ENCODE measurements around the gene NIT1.
A peak's percentile ranks its signal among the peaks of the same experiment; 100 is the strongest.

The NIT1 gene

GRCh38 chr1:161098210-161099068 lies 19.5 kb upstream of the NIT1 start, which contains the start of gene KLHDC9:
KLHDC9 (plus strand) TSS chr1:161098361; CDS start chr1:161098536, 175 bp downstream.
- peaks cover 2 to 8% of the 10 kb centered on the region in 2 donors for H3K4me1 ChIP-seq (ENCODE audit: control insufficient read depth in 2 of 2, insufficient read depth in 1 of 2, low read depth in 1 of 2, low read length in 2 of 2)
- no peak within 1 kb of the TSS for H2BK15ac ChIP-seq (ENCODE audit: low read length)
- peak within 1 kb of the TSS; percentile 92 for H3K9ac ChIP-seq (ENCODE audit: low read depth, low read length, poor library complexity)
- H3K79me1 ChIP-seq (ENCODE audit: low read depth, low read length): no peaks in the 10 kb centered on the region
- no peak within 1 kb of the TSS for H2BK120ac ChIP-seq (ENCODE audit: low read depth, low read length)
- peak within 1 kb of the TSS; percentile 93 for H3K18ac ChIP-seq (ENCODE audit: low read length)
- no peak within 1 kb of the TSS for H4K91ac ChIP-seq (ENCODE audit: low read depth, low read length, poor library complexity)
- H2AFZ ChIP-seq (ENCODE audit: low read length): peak within 1 kb of the TSS; percentile 89
- H3K23ac ChIP-seq (ENCODE audit: low read depth, low read length, poor library complexity): peak within 1 kb of the TSS; percentile 75
- peak; percentile 89 for DNase-seq (ENCODE audit: low spot score)
- no CpG with 5 or more reads among the region's 71 CpGs for WGBS, 2 donors (ENCODE audit: extremely low coverage in 2 of 2, insufficient read length in 2 of 2, insufficient replicate concordance in 1 of 2)
- H4K8ac ChIP-seq (ENCODE audit: low read depth, low read length): no peak within 1 kb of the TSS
- H3K27ac ChIP-seq (replicated peaks; ENCODE audit: low read length): peak within 1 kb of the TSS; percentile 65
- H3K4me2 ChIP-seq (ENCODE audit: insufficient read depth, low read length, poor library complexity, severe bottlenecking): peak within 1 kb of the TSS; percentile 91
- peaks cover 18 to 39% of the 10 kb centered on the region in 2 donors for H3K36me3 ChIP-seq (replicated peaks in 1 of 2; ENCODE audit: control insufficient read depth in 2 of 2, insufficient read depth in 2 of 2, low read length in 2 of 2)
- H3K4ac ChIP-seq (ENCODE audit: low read length): peak within 1 kb of the TSS; percentile 19
- peak within 1 kb of the TSS; percentile 77 for H2BK12ac ChIP-seq (ENCODE audit: low read length)
- H3K27me3 ChIP-seq (ENCODE audit: control insufficient read depth in 3 of 3, insufficient read depth in 3 of 3, low read depth in 1 of 3, low read length in 3 of 3): peaks cover 0 to 6% (median 0%) of the 10 kb centered on the region in 3 experiments
- peak within 1 kb of the TSS; percentile 90 for H2BK5ac ChIP-seq (ENCODE audit: low read length)
- H3K9me3 ChIP-seq (replicated peaks in 1 of 2; ENCODE audit: control insufficient read depth in 2 of 2, insufficient read depth in 1 of 2, low read depth in 1 of 2, low read length in 2 of 2): no peaks in the 10 kb centered on the region
- peak within 1 kb of the TSS; percentile 64 for H3K14ac ChIP-seq (ENCODE audit: low read length)
- H3K4me3 ChIP-seq (ENCODE audit: low read length in 2 of 2): peak within 1 kb of the TSS; percentile 67 to 91
- H2AK5ac ChIP-seq (ENCODE audit: low read depth, low read length): peak within 1 kb of the TSS; percentile 53

- peak overlapping the region; percentile 67 to 91 for H3K4me3 ChIP-seq (ENCODE audit: low read length in 2 of 2)
- no peak overlapping the region for H2AFZ ChIP-seq (ENCODE audit: low read length)
Observed at GRCh38 chr1:161099090-161099802, 18.7 kb upstream of the NIT1 start.

GRCh38 chr1:161100556-161100955 lies 17.3 kb upstream of the NIT1 start:
- peaks cover 18 to 39% of the 10 kb centered on the region in 2 donors for H3K36me3 ChIP-seq (replicated peaks in 1 of 2; ENCODE audit: control insufficient read depth in 2 of 2, insufficient read depth in 2 of 2, low read length in 2 of 2)
- no peak overlapping the region for H2BK5ac ChIP-seq (ENCODE audit: low read length)
- no peak overlapping the region for H3K4me3 ChIP-seq (ENCODE audit: low read length in 2 of 2)
- no peak overlapping the region for H3K27ac ChIP-seq (replicated peaks; ENCODE audit: low read length)
- no peak overlapping the region for H3K18ac ChIP-seq (ENCODE audit: low read length)
- H3K27me3 ChIP-seq (ENCODE audit: control insufficient read depth in 3 of 3, insufficient read depth in 3 of 3, low read depth in 1 of 3, low read length in 3 of 3): peaks cover 0 to 6% (median 0%) of the 10 kb centered on the region in 3 experiments
- no peak overlapping the region for H3K4me2 ChIP-seq (ENCODE audit: insufficient read depth, low read length, poor library complexity, severe bottlenecking)
- no peak overlapping the region for H3K23ac ChIP-seq (ENCODE audit: low read depth, low read length, poor library complexity)
- DNase-seq (ENCODE audit: low spot score): no peak
- H3K9me3 ChIP-seq (replicated peaks in 1 of 2; ENCODE audit: control insufficient read depth in 2 of 2, insufficient read depth in 1 of 2, low read depth in 1 of 2, low read length in 2 of 2): no peaks in the 10 kb centered on the region
- no peak overlapping the region for H4K91ac ChIP-seq (ENCODE audit: low read depth, low read length, poor library complexity)
- peaks cover 3% of the 10 kb centered on the region for H3K79me1 ChIP-seq (ENCODE audit: low read depth, low read length)
- H2BK120ac ChIP-seq (ENCODE audit: low read depth, low read length): no peak overlapping the region
- H2AK5ac ChIP-seq (ENCODE audit: low read depth, low read length): no peak overlapping the region
- H2BK15ac ChIP-seq (ENCODE audit: low read length): no peak overlapping the region
- no CpG with 5 or more reads among the region's 2 CpGs for WGBS, 2 donors (ENCODE audit: extremely low coverage in 2 of 2, insufficient read length in 2 of 2, insufficient replicate concordance in 1 of 2)
- H3K4me1 ChIP-seq (ENCODE audit: control insufficient read depth in 2 of 2, insufficient read depth in 1 of 2, low read depth in 1 of 2, low read length in 2 of 2): peaks cover 2 to 8% of the 10 kb centered on the region in 2 donors
- H3K9ac ChIP-seq (ENCODE audit: low read depth, low read length, poor library complexity): no peak overlapping the region
- H2AFZ ChIP-seq (ENCODE audit: low read length): no peak overlapping the region
- no peak overlapping the region for H3K4ac ChIP-seq (ENCODE audit: low read length)
- no peak overlapping the region for H4K8ac ChIP-seq (ENCODE audit: low read depth, low read length)
- no peak overlapping the region for H2BK12ac ChIP-seq (ENCODE audit: low read length)
- no peak overlapping the region for H3K14ac ChIP-seq (ENCODE audit: low read length)

More at GRCh38 chr1:161099090-161099802, 18.7 kb upstream of the NIT1 start:
- Histone ChIP-seq H3K23ac (ENCODE audit: low read depth, low read length, poor library complexity) (no peak overlapping the region), H3K4me1 (ENCODE audit: control insufficient read depth in 2 of 2, insufficient read depth in 1 of 2, low read depth in 1 of 2, low read length in 2 of 2) (peaks cover 2 to 8% of the 10 kb centered on the region in 2 donors), H2BK5ac (ENCODE audit: low read length) (peak overlapping the region; percentile 90), H3K18ac (ENCODE audit: low read length) (no peak overlapping the region), H2BK12ac (ENCODE audit: low read length) (no peak overlapping the region), H2BK15ac (ENCODE audit: low read length) (no peak overlapping the region), H3K27me3 (ENCODE audit: control insufficient read depth in 3 of 3, insufficient read depth in 3 of 3, low read depth in 1 of 3, low read length in 3 of 3) (peaks cover 0 to 6% (median 0%) of the 10 kb centered on the region in 3 experiments), H3K4me2 (ENCODE audit: insufficient read depth, low read length, poor library complexity, severe bottlenecking) (peak overlapping the region; percentile 91), H2BK120ac (ENCODE audit: low read depth, low read length) (no peak overlapping the region), H4K8ac (ENCODE audit: low read depth, low read length) (no peak overlapping the region), H2AK5ac (ENCODE audit: low read depth, low read length) (peak overlapping the region; percentile 53), H3K79me1 (ENCODE audit: low read depth, low read length) (no peaks in the 10 kb centered on the region), H4K91ac (ENCODE audit: low read depth, low read length, poor library complexity) (no peak overlapping the region), H3K9me3 (replicated peaks in 1 of 2; ENCODE audit: control insufficient read depth in 2 of 2, insufficient read depth in 1 of 2, low read depth in 1 of 2, low read length in 2 of 2) (no peaks in the 10 kb centered on the region), H3K27ac (replicated peaks; ENCODE audit: low read length) (no peak overlapping the region), H3K9ac (ENCODE audit: low read depth, low read length, poor library complexity) (peak overlapping the region; percentile 63), H3K36me3 (replicated peaks in 1 of 2; ENCODE audit: control insufficient read depth in 2 of 2, insufficient read depth in 2 of 2, low read length in 2 of 2) (peaks cover 18 to 39% of the 10 kb centered on the region in 2 donors), H3K14ac (ENCODE audit: low read length) (no peak overlapping the region), H3K4ac (ENCODE audit: low read length) (no peak overlapping the region)
- no peak for DNase-seq (ENCODE audit: low spot score)
- WGBS, 2 donors (ENCODE audit: extremely low coverage in 2 of 2, insufficient read length in 2 of 2, insufficient replicate concordance in 1 of 2): no CpG with 5 or more reads among the region's 9 CpGs

- Histone ChIP-seq H3K27ac (replicated peaks; ENCODE audit: low read length) (no peak overlapping the region), H4K91ac (ENCODE audit: low read depth, low read length, poor library complexity) (no peak overlapping the region), H3K79me1 (ENCODE audit: low read depth, low read length) (peaks cover 8% of the 10 kb centered on the region), H3K27me3 (ENCODE audit: control insufficient read depth in 3 of 3, insufficient read depth in 3 of 3, low read depth in 1 of 3, low read length in 3 of 3) (no peaks in the 10 kb centered on the region), H2AFZ (ENCODE audit: low read length) (no peak overlapping the region), H2AK5ac (ENCODE audit: low read depth, low read length) (no peak overlapping the region), H3K36me3 (replicated peaks in 1 of 2; ENCODE audit: control insufficient read depth in 2 of 2, insufficient read depth in 2 of 2, low read length in 2 of 2) (peaks cover 10 to 32% of the 10 kb centered on the region in 2 donors), H3K4ac (ENCODE audit: low read length) (no peak overlapping the region), H3K14ac (ENCODE audit: low read length) (no peak overlapping the region), H2BK15ac (ENCODE audit: low read length) (no peak overlapping the region), H4K8ac (ENCODE audit: low read depth, low read length) (no peak overlapping the region), H2BK12ac (ENCODE audit: low read length) (no peak overlapping the region), H2BK120ac (ENCODE audit: low read depth, low read length) (no peak overlapping the region), H3K23ac (ENCODE audit: low read depth, low read length, poor library complexity) (no peak overlapping the region), H3K18ac (ENCODE audit: low read length) (no peak overlapping the region), H3K9me3 (replicated peaks in 1 of 2; ENCODE audit: control insufficient read depth in 2 of 2, insufficient read depth in 1 of 2, low read depth in 1 of 2, low read length in 2 of 2) (no peaks in the 10 kb centered on the region), H3K4me3 (ENCODE audit: low read length in 2 of 2) (no peak overlapping the region), H3K9ac (ENCODE audit: low read depth, low read length, poor library complexity) (no peak overlapping the region), H2BK5ac (ENCODE audit: low read length) (no peak overlapping the region), H3K4me2 (ENCODE audit: insufficient read depth, low read length, poor library complexity, severe bottlenecking) (no peak overlapping the region), H3K4me1 (ENCODE audit: control insufficient read depth in 2 of 2, insufficient read depth in 1 of 2, low read depth in 1 of 2, low read length in 2 of 2) (no peaks in the 10 kb centered on the region)
- WGBS, 2 donors (ENCODE audit: extremely low coverage in 2 of 2, insufficient read length in 2 of 2, insufficient replicate concordance in 1 of 2): no CpG with 5 or more reads among the region's 1 CpG
- no peak for DNase-seq (ENCODE audit: low spot score)
Observed at GRCh38 chr1:161106431-161106830, 11.5 kb upstream of the NIT1 start.
